ENCODE data around the gene AFAP1.

DNA sequence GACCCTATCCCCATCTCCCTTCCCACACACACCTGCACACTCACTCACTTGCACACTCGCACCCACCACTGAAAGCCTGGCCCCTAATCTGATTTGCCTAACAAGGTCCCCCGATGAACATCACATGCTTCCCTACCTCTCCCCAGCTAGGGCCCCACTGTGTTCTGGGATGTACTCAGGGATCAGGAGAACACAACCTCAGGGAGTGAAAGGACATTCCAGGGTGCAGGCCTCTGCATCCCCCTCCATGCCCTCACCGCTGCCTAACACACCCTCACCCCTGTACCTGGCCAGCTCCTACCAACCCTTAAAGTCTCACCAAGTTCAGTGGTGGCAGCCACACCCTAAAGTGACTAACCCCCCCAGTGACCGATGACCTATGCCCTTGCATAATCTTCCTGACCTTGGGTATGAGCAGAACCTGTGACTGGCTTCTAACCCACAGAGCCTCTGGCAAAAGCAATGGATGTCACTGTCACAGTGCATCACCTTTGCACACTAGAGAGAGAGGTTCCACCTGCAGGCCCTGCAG is 2.4 kb upstream of the AFAP1 start:
- TF ChIP-seq, protein P1, sequence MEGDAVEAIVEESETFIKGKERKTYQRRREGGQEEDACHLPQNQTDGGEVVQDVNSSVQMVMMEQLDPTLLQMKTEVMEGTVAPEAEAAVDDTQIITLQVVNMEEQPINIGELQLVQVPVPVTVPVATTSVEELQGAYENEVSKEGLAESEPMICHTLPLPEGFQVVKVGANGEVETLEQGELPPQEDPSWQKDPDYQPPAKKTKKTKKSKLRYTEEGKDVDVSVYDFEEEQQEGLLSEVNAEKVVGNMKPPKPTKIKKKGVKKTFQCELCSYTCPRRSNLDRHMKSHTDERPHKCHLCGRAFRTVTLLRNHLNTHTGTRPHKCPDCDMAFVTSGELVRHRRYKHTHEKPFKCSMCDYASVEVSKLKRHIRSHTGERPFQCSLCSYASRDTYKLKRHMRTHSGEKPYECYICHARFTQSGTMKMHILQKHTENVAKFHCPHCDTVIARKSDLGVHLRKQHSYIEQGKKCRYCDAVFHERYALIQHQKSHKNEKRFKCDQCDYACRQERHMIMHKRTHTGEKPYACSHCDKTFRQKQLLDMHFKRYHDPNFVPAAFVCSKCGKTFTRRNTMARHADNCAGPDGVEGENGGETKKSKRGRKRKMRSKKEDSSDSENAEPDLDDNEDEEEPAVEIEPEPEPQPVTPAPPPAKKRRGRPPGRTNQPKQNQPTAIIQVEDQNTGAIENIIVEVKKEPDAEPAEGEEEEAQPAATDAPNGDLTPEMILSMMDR (IDR thresholded peaks at IDR 0.05): no peak
- TF ChIP-seq POLR2A (IDR thresholded peaks at IDR 0.05): no peak

Measured in esophagus squamous epithelium (tissue), 4 donors.